C1 segment of cervical spinal cord (tissue), 14 donors: ENCODE measurements around the gene CACNA1S.

ENCODE experiments used
- DNase-seq, 14 donors: peaks; one replicate each; lab custom pipeline; 2025; lab: John Stamatoyannopoulos, UW

Gene CACNA1S

GRCh38 chr1:201014816-201015200, 97.4 kb downstream of the CACNA1S start:
- DNase-seq = no peak

- DNase-seq = peak in 11 of 14 donors; percentile 9 to 71 (median 62)
Observed at GRCh38 chr1:201013991-201014815, 98.0 kb downstream of the CACNA1S start.

- DNase-seq = no peak
Observed at GRCh38 chr1:201013031-201013485, 99.2 kb downstream of the CACNA1S start.

GRCh38 chr1:201011616-201012015, 100.6 kb downstream of the CACNA1S start:
- DNase-seq = no peak

GRCh38 chr1:201009962-201010645, 102.1 kb downstream of the CACNA1S start:
- peak in 10 of 14 donors; percentile 15 to 74 (median 50) for DNase-seq

- DNase-seq = no peak
Observed at GRCh38 chr1:201008666-201009360, 103.4 kb downstream of the CACNA1S start.

GRCh38 chr1:201007481-201007880, 104.7 kb downstream of the CACNA1S start:
- no peak for DNase-seq

GRCh38 chr1:201006450-201006849, 105.8 kb downstream of the CACNA1S start:
- no peak for DNase-seq

GRCh38 chr1:201004732-201005131, 107.5 kb downstream of the CACNA1S start:
- DNase-seq = no peak

- DNase-seq = no peak
Observed at GRCh38 chr1:201004154-201004553, 108.1 kb downstream of the CACNA1S start.

- no peak for DNase-seq
Observed at GRCh38 chr1:201002510-201002909, 109.7 kb downstream of the CACNA1S start.

- DNase-seq = no peak
Observed at GRCh38 chr1:201001962-201002361, 110.3 kb downstream of the CACNA1S start.

- DNase-seq = no peak
Observed at GRCh38 chr1:201000391-201000790, 111.8 kb downstream of the CACNA1S start.

GRCh38 chr1:200999667-201000066, 112.6 kb downstream of the CACNA1S start:
- no peak for DNase-seq

GRCh38 chr1:200998323-200998722, 113.9 kb downstream of the CACNA1S start:
- DNase-seq = no peak

- DNase-seq = no peak
Observed at GRCh38 chr1:200992382-200993048, 119.7 kb downstream of the CACNA1S start.

- DNase-seq = peak in 1 of 14 donors; percentile 44
Observed at GRCh38 chr1:200991097-200991614, 121.1 kb downstream of the CACNA1S start.

GRCh38 chr1:200990114-200990513, 122.1 kb downstream of the CACNA1S start:
- DNase-seq = no peak
